Skeletal muscle cell (primary cell): Measurements from ENCODE around the gene ADGRE2.

Source experiments
- DNase-seq: peaks from one replicate; pipeline ENCODE4 v3.0.0-alpha.2; 2010; ENCODE audit warnings: low read depth
- H3K4me3 ChIP-seq: 2 replicates; pipeline ENCODE4 v1.5.1; 2011; ENCODE audit warnings: low read depth, mild to moderate bottlenecking, control low read depth, low read length, moderate library complexity

Gene ADGRE2

GRCh38 chr19:14763497-14764145 lies 14.7 kb downstream of the ADGRE2 start:
- DNase-seq: no peak

DNA sequence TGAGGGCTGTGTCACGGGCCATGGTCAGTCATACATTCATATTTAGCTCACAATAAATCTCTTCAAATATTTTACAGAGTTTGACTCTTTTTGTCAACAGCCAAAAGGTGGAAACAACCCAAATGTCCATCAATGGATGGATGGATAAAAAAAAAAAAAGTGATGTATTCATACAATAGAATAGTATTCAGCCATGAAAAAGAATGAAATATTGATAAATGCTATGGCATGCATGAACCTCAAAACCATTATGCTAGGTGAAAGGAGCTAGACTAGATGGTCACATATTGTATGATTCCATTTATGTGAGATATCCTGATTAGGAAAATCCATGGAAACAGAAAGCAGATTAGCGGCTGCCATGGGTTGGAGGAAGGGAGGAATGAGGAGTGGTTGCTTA lies 16.2 kb downstream of the ADGRE2 start:
- H3K4me3 ChIP-seq: no peak overlapping the region
- no peak for DNase-seq

More at GRCh38 chr19:14763497-14764145, 14.7 kb downstream of the ADGRE2 start:
- H3K4me3 ChIP-seq: no peak overlapping the region

DNA sequence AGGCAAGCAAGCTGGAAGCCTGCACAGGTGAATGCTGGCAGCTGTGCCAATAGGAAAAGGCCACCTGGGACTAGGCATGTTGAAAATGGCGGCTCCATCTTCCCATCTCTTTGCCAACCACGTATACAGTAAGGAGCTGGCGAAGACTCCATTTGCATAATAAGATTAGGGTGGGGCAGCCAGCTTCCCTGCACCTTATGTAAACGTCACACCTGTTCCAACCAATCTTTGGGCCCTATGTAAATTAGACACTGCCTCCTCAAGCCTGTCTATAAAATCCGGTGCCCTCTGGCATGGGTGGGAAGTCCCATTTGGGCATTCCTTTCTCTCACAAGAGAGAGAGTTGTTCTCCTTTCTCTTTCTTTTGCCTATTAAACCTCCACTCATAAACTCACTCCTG lies 16.8 kb downstream of the ADGRE2 start:
- H3K4me3 ChIP-seq: no peak overlapping the region
- no peak for DNase-seq

DNA sequence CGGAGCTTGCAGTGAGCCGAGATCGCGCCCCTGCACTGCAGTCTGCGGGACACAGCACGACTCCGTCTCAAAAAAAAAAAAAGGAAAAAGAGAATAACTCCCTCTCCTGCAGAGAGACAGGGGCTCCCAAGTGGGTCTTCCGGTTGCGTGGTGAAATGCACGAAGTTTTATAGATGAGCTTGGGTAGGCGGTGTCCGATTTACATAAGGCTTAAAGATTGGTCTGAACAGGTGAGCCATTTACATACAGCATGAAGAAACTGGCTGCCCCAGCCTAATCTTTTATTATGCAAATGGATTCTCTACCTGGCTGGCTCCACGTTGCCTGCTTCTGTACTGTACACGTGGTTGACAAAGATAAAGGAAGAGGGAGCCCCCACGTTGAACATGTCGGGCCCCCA lies 19.5 kb downstream of the ADGRE2 start:
- DNase-seq: no peak
- H3K4me3 ChIP-seq: no peak overlapping the region

DNA sequence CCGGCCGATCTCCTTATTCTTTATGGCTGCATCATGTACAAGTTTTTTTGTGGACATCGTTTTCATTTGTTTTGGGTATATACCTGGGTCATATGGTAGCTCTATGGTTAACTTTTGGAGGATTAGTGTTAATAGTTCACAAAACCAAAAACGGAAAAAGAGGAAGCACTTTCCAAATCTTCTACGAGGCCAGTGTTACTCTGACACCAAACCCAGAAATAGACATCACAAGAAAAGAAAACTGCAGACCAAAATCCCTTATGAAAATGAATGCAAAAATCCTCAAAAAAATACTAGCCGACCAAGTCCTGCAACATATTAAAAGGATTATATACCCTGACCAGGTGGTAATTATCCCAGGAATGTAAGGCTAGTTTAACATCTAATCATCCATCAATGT lies 29.8 kb downstream of the ADGRE2 start:
- DNase-seq: no peak
- H3K4me3 ChIP-seq: no peak overlapping the region

GRCh38 chr19:14746886-14747285 lies 31.5 kb downstream of the ADGRE2 start:
- no peak overlapping the region for H3K4me3 ChIP-seq
- no peak for DNase-seq

GRCh38 chr19:14735915-14736314 lies 42.4 kb downstream of the ADGRE2 start:
- no peak for DNase-seq

GRCh38 chr19:14733574-14733973 lies 44.8 kb downstream of the ADGRE2 start:
- no peak overlapping the region for H3K4me3 ChIP-seq
- no peak for DNase-seq

More at GRCh38 chr19:14735915-14736314, 42.4 kb downstream of the ADGRE2 start:
- no peak overlapping the region for H3K4me3 ChIP-seq

DNA sequence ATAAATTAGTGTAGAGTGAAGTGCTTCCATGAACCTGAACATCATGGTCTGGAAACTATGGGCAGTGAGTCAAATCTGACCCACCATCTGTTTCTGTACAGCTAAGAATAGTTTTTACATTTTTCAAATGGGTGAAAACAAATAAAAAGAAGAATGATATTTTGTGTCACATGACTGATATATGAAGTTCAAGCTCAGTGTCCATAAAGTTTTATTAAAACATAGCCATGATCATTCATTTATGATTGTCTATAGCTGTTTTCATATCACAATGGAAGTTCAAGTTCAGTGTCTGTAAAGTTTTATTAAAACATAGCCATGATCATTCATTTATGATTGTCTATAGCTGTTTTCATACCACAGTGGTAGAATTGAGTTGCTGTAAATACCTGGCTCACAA lies 45.9 kb downstream of the ADGRE2 start:
- no peak for DNase-seq
- no peak overlapping the region for H3K4me3 ChIP-seq

DNA sequence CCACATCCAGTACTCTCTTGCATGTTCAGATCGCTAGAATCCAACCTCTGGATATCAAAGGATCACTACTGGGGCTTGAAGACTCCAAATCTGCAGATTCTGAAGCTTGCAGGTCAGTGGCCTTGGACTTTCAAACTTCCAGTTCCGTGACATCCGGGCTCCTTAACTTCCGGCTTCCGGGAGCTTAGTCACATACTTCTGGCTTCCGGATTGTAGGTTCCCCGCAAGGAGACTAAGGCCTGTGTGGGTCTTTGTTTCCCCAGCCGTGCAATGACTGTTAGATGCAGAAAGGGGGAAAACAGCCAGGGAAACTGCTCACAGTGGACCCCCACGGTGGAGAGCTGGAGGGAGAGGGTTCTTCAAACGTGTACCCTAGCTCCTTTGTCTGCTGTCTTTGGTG lies 47.2 kb downstream of the ADGRE2 start:
- H3K4me3 ChIP-seq: no peak overlapping the region

DNA sequence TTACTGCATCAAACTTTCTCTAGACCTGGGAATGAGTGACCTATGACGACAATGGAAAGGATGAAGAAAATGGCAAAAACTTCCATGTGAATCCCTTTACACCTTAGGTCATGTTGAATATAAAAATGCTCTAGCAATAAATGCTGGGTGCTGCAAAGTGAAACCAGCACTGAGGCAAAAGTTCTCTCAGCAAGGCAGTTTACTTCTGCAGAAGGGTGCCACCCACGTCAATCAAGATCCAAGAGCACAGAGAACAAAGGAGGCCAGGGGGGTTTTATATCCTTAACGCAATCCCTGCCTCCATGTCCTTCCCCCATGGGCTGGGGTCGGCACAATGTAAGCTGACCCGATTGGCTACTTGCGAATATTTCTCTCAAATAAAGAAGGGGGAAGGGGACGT lies 49.8 kb downstream of the ADGRE2 start:
- H3K4me3 ChIP-seq: no peak overlapping the region
- DNase-seq: no peak

More for the DNA sequence above, 47.2 kb downstream of the ADGRE2 start:
- no peak for DNase-seq

DNA sequence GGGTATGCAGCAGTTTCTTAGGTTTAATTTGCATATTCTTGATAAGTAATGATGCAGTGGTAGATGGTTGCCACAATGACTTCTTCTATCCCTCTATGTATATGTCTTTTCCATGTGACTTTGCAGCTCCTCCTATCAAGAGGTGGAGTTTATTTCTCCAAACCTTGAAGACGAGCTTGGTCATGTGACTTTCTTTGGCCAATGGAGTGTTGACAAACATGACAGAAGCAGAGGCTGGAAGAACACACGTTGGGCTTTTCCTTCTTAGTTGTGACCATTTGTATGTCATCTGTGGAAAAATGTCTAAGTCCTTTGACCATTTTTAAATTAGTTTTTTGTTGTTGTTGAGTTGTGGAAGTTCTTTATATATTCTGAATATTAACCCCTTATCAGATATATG lies 56.2 kb downstream of the ADGRE2 start:
- H3K4me3 ChIP-seq: no peak overlapping the region
- DNase-seq: no peak

- DNase-seq: no peak
- H3K4me3 ChIP-seq: no peak overlapping the region
Measured at GRCh38 chr19:14719162-14719561, 59.2 kb downstream of the ADGRE2 start.

- no peak for DNase-seq
- H3K4me3 ChIP-seq: no peak overlapping the region
Measured at GRCh38 chr19:14718522-14719116, 59.7 kb downstream of the ADGRE2 start.

DNA sequence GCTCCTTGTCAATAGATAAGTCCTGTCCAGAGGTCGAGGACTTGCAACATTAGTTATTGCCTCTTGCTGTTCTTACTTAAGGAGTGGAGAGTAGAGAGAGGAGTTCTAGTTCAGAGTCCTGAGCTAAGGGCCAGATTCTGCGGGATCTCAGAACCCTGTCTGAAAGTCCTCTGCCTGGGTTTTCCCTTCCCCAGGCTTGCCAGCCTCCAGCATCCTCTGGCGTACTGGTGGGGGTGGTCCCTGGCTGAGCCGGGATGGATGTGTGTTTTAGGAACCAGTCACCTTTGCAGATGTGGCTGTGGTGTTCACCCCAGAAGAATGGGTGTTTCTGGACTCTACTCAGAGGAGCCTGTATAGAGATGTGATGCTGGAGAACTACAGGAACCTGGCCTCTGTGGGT lies 62.5 kb downstream of the ADGRE2 start:
- no peak for DNase-seq
- no peak overlapping the region for H3K4me3 ChIP-seq

GRCh38 chr19:14704450-14704849 lies 73.9 kb downstream of the ADGRE2 start:
- no peak for DNase-seq
- no peak overlapping the region for H3K4me3 ChIP-seq

GRCh38 chr19:14703833-14704232 lies 74.5 kb downstream of the ADGRE2 start:
- no peak overlapping the region for H3K4me3 ChIP-seq
- DNase-seq: no peak

DNA sequence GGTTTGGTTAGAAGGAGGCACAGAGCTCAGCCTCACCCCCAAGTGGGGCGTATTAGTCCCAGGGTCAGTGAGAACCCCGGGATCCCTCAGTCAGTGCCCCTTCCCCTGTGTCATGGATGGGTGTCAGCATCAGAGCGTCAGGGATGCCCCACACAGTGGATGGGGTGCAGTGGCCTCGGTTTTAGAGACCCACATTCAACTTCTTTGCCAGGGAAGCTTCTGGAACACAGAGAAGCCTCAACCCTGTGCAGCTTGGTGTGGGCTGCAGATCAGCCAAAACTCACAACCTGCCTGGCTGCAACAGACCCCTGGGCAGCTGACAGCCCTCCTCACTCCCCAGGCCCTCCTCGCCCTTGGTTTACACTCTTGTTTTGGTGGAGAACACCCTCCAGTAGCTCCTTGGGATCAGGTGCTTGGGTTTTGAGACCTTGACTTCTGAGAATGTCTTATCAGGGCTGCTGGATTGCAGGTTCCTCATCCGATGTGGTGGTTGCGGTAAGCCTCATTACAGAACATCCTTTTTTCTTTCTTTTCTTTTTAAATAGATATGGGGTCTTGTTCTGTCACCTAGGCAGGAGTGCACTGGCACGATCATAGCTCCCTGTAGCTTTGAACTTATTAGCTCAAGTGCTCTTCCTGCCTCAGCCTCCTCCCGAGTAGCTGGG lies 77.5 kb downstream of the ADGRE2 start:
- no peak for DNase-seq

GRCh38 chr19:14699641-14700040 lies 78.7 kb downstream of the ADGRE2 start:
- no peak overlapping the region for H3K4me3 ChIP-seq
- DNase-seq: no peak

More for the DNA sequence above, 77.5 kb downstream of the ADGRE2 start:
- H3K4me3 ChIP-seq: no peak overlapping the region

DNA sequence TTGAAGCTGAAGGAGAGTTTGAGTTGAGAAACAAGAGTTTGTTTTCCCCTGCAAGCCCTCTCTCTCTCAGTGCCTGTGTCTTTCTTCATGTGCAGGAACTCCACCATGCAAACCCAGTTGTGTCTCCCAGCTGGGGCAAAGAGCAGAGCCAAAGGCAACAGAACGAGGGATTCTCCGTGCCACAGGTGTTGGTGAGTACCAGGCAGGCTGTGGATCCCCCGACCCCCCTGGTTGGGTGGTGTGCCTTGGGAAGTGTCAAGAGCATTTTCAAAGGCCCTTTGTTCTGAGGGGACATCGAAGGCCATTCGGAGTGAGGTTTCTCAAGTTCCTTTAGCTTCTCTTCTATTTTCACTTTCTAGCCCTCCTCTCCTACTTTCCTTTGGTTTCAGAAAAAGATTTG lies 82.9 kb downstream of the ADGRE2 start:
- DNase-seq: no peak
- no peak overlapping the region for H3K4me3 ChIP-seq
